ENCODE measurements around the gene DRD2.

The DRD2 gene

GRCh38 chr11:113472471-113472870 is 2.7 kb downstream of the DRD2 start:
- H3K4me3 ChIP-seq (ENCODE audit: low read length): no peak overlapping the region
- TF ChIP-seq ZNF274 (IDR thresholded peaks at IDR 0.05; ENCODE audit: low read depth, low read length): no peak

DNA sequence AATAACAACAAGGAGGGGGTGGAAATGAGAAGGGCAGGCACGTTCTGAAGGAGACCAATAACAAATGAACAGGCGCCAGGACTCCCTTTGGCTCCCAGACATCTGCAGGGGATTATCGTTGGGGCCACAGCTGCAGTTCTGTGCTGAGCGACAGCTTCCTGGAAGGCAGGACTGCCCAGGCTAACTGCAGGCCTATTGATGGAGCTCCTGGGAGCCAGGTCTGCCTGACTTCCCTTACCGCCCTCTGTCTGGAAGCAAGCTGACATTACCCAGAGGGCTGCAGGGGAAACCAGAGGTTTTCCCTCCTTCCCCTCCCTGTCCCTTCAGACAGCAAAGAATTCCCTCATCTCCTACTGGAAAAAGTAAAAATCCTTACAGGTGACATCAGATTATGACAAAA is 5.0 kb downstream of the DRD2 start:
- TF ChIP-seq ZNF274 (IDR thresholded peaks at IDR 0.05; ENCODE audit: low read depth, low read length): no peak
- H3K4me3 ChIP-seq (ENCODE audit: low read length): no peak overlapping the region

DNA sequence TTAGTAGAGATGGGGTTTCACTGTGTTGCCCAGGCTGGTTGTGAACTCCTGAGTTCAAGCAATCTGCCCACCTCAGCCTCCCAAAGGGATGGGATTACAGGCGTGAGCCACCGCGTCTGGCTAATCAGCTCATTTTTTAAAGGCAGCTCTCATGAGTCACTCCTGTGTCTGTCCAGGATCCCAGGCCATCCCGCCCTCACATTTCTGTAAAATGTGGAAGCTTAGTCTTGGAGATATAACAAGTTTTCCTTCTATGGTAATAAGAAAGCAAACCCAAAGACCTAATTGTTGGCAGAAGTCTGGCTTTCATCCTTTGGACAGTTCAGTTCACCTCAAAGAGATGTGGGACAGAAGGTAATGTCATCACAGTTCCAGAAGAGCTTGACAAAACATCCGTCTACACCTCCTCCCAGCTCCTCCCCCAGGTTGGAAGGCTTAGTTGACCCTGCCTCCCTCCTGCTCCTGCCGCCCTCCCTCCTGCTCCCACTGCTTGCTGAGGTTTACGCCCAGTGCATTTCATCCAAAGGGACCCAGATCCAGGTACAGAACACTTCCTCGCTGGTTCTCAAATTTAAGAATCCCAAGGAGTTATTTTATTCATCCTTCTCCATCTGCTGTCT is 6.4 kb downstream of the DRD2 start:
- no peak overlapping the region for H3K4me3 ChIP-seq (ENCODE audit: low read length)
- no peak for TF ChIP-seq ZNF274 (IDR thresholded peaks at IDR 0.05; ENCODE audit: low read depth, low read length)

- H3K4me3 ChIP-seq (ENCODE audit: low read length): no peak overlapping the region
- no peak for TF ChIP-seq ZNF274 (IDR thresholded peaks at IDR 0.05; ENCODE audit: low read depth, low read length)
These were observed 7.7 kb downstream of the DRD2 start for GRCh38 chr11:113467545-113467944.

DNA sequence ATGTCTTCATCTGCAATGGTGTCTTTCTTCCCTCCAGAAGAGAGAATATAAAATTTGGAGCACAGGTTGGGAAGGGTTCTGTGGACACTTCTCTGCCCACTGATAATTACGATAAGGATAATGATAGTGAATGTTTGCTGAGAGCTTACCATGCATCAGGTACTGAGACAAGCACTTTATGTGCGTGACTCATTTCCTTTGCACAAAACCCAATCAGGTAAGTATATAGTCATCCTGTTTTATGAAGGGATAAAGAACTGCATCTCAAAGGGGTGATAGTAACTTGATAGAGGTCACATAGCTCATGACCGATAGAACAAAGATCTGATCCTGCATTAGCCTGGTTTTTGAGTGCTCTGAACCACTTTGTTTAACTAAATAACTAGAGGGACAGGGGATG is 9.4 kb downstream of the DRD2 start:
- TF ChIP-seq ZNF274 (IDR thresholded peaks at IDR 0.05; ENCODE audit: low read depth, low read length): no peak

GRCh38 chr11:113464416-113464815 is 10.8 kb downstream of the DRD2 start:
- H3K4me3 ChIP-seq (ENCODE audit: low read length): no peak overlapping the region
- TF ChIP-seq ZNF274 (IDR thresholded peaks at IDR 0.05; ENCODE audit: low read depth, low read length): no peak

More for the DNA sequence above, 9.4 kb downstream of the DRD2 start:
- H3K4me3 ChIP-seq (ENCODE audit: low read length): no peak overlapping the region

- no peak overlapping the region for H3K4me3 ChIP-seq (ENCODE audit: low read length)
- TF ChIP-seq ZNF274 (IDR thresholded peaks at IDR 0.05; ENCODE audit: low read depth, low read length): no peak
These were observed 12.4 kb downstream of the DRD2 start for GRCh38 chr11:113462830-113463229.

GRCh38 chr11:113461639-113462038 is 13.6 kb downstream of the DRD2 start:
- no peak for TF ChIP-seq ZNF274 (IDR thresholded peaks at IDR 0.05; ENCODE audit: low read depth, low read length)
- no peak overlapping the region for H3K4me3 ChIP-seq (ENCODE audit: low read length)

DNA sequence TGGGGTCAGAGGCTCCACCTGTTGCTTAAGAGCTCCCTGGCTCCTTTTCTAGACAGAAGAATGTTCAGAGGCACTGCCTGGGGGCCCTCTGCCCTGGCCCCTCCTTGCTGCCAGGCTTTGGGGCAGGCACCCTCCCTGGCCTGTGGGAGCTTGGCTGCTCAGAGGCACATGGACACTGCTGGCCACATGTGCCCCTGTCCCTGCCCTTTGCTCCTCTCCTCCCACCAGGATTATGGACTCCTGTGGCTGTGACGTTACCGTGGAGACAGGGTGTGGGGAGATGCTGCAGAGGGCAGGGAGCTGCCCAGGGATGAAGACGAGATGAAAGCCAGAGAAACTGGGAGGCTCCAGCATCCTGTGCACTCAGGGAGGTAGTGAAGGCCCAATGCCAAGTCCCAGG is 14.7 kb downstream of the DRD2 start:
- no peak overlapping the region for H3K4me3 ChIP-seq (ENCODE audit: low read length)
- no peak for TF ChIP-seq ZNF274 (IDR thresholded peaks at IDR 0.05; ENCODE audit: low read depth, low read length)

- no peak overlapping the region for H3K4me3 ChIP-seq (ENCODE audit: low read length)
These were observed 17.0 kb downstream of the DRD2 start for GRCh38 chr11:113458189-113458588.

DNA sequence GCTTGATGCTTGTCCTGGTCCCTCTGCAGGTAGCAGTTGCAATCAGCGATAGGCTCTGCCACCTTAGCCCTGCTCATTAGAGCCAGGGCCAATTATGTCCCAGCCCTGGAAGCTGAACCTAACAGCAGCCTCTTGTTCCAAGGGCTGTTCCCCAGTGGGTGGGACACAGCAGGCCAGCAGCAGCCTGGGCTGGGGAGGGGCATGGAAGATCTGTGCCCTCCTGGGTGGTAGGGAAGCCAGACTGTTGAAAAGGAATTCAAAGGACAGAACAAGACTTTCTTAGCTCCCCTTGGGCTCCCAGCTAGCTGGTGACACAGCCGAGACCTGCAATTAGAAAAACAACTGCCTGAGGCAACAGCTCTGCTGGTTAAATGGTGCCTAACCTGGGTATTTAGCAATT is 17.4 kb downstream of the DRD2 start:
- no peak overlapping the region for H3K4me3 ChIP-seq (ENCODE audit: low read length)
- TF ChIP-seq ZNF274 (IDR thresholded peaks at IDR 0.05; ENCODE audit: low read depth, low read length): no peak

More at GRCh38 chr11:113458189-113458588, 17.0 kb downstream of the DRD2 start:
- no peak for TF ChIP-seq ZNF274 (IDR thresholded peaks at IDR 0.05; ENCODE audit: low read depth, low read length)

- TF ChIP-seq ZNF274 (IDR thresholded peaks at IDR 0.05; ENCODE audit: low read depth, low read length): no peak
- H3K4me3 ChIP-seq (ENCODE audit: low read length): no peak overlapping the region
These were observed 20.7 kb downstream of the DRD2 start for GRCh38 chr11:113454455-113454854.

DNA sequence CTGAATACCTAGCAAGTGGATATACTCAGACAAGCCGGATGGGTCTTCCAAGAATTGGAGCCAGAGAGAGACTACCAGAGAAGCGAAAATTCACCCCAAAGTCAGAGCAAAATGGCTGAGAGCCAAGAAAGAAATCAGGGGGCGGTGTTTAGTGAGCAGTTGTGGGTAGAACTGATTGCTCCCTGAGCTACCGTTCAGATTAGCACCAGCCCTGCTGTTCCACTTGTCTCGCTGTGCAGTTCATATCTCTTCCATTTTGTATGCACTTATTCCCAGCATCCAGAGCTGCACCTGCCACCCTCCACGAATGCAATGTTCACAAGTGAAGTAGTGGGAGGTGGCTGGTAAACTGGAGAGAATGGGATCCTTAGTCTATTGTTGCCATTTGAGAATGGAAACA is 25.5 kb downstream of the DRD2 start:
- H3K4me3 ChIP-seq (ENCODE audit: low read length): no peak overlapping the region
- no peak for TF ChIP-seq ZNF274 (IDR thresholded peaks at IDR 0.05; ENCODE audit: low read depth, low read length)

- no peak for TF ChIP-seq ZNF274 (IDR thresholded peaks at IDR 0.05; ENCODE audit: low read depth, low read length)
- no peak overlapping the region for H3K4me3 ChIP-seq (ENCODE audit: low read length)
These were observed 26.9 kb downstream of the DRD2 start for GRCh38 chr11:113448316-113448677.

GRCh38 chr11:113447621-113448315 is 27.4 kb downstream of the DRD2 start:
- TF ChIP-seq ZNF274 (IDR thresholded peaks at IDR 0.05; ENCODE audit: low read depth, low read length): no peak

DNA sequence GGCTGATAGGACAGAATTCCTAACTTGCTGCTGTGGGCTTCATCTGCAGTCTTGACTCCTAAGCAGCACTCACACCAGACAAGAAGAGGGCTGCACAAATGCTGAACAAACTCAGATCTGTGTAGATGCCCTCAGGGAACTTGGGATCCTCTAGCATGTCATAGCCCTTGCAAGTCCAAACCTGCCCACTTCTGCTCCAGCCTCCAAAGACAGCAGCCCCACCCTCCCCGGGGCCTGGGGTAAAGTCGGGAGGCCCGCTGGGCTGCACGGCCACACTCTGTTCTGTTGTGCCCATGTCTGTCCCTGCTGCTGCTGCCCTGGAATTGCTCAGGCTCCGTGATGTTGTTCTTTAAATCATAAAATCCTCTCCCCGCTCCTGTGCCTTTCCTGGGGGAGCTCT is 28.3 kb downstream of the DRD2 start:
- no peak for TF ChIP-seq ZNF274 (IDR thresholded peaks at IDR 0.05; ENCODE audit: low read depth, low read length)
- no peak overlapping the region for H3K4me3 ChIP-seq (ENCODE audit: low read length)

More at GRCh38 chr11:113447621-113448315, 27.4 kb downstream of the DRD2 start:
- H3K4me3 ChIP-seq (ENCODE audit: low read length): no peak overlapping the region
